ENCODE results near the gene DSN1. TPM values are rescaled to one million over a fixed set of nuclear protein-coding genes. Genes with fewer than 3 reads are reported as not detected.

Gene DSN1
- total RNA-seq, 1 experiment from 2014 or later: 7.8 TPM

- CTCF ChIA-PET: interaction anchor here (0.5 to 2.4 kb wide), 44 partner anchors 9 to 1916 kb away, joined by 3 to 19 read pairs (median 4); partner anchors contain the start of genes RAB5IF and SLC32A1
- peak overlapping the region; percentile 89 for H3K27ac Mint-ChIP-seq (ENCODE audit: low read depth, unreplicated experiment)
- H3K27me3 Mint-ChIP-seq (ENCODE audit: insufficient read depth, unreplicated experiment): no peaks in the 10 kb centered on the region
- no peak overlapping the region for H3K4me3 Mint-ChIP-seq (ENCODE audit: unreplicated experiment)
- TF ChIP-seq CTCF (IDR thresholded peaks at IDR 0.05; ENCODE audit: unreplicated experiment): peak; percentile 93
- peak; percentile 77 for DNase-seq (ENCODE audit: unreplicated experiment)
- H3K36me3 Mint-ChIP-seq (ENCODE audit: insufficient read depth, unreplicated experiment): peaks cover 70% of the 10 kb centered on the region
- intact Hi-C loops (cut with micrococcal nuclease): loop anchor here (1.0 kb wide), 1 partner anchor 54 kb away; no protein-coding TSS in a partner anchor
- BruUV-seq (replicated peaks): no TSS peak
- H3K9me3 Mint-ChIP-seq (ENCODE audit: unreplicated experiment): no peaks in the 10 kb centered on the region
- H3K4me1 Mint-ChIP-seq (ENCODE audit: insufficient read depth, unreplicated experiment): peaks cover 11% of the 10 kb centered on the region
- POLR2A ChIA-PET: interaction anchor here (0.7 to 1.4 kb wide), 9 partner anchors 26 to 202 kb away, joined by 3 to 11 read pairs (median 4); partner anchors contain the start of gene DSN1
Measured at GRCh38 chr20:36808317-36809257, 35.0 kb upstream of the DSN1 start.

- H3K27me3 Mint-ChIP-seq (ENCODE audit: insufficient read depth, unreplicated experiment): no peaks in the 10 kb centered on the region
- H3K9me3 Mint-ChIP-seq (ENCODE audit: unreplicated experiment): no peaks in the 10 kb centered on the region
- no TSS peak for BruUV-seq (replicated peaks)
- intact Hi-C loops (cut with micrococcal nuclease): no loop called here
- no peak for DNase-seq (ENCODE audit: unreplicated experiment)
- no peak overlapping the region for H3K27ac Mint-ChIP-seq (ENCODE audit: low read depth, unreplicated experiment)
- no peak overlapping the region for H3K4me3 Mint-ChIP-seq (ENCODE audit: unreplicated experiment)
- CTCF ChIA-PET: no interaction called here
- H3K4me1 Mint-ChIP-seq (ENCODE audit: insufficient read depth, unreplicated experiment): peaks cover 11% of the 10 kb centered on the region
- POLR2A ChIA-PET: no interaction called here
- no peak for TF ChIP-seq CTCF (IDR thresholded peaks at IDR 0.05; ENCODE audit: unreplicated experiment)
- peaks cover 82% of the 10 kb centered on the region for H3K36me3 Mint-ChIP-seq (ENCODE audit: insufficient read depth, unreplicated experiment)
Measured at GRCh38 chr20:36806049-36806448, 32.5 kb upstream of the DSN1 start.

- no peak for DNase-seq (ENCODE audit: unreplicated experiment)
- H3K27ac Mint-ChIP-seq (ENCODE audit: low read depth, unreplicated experiment): no peak overlapping the region
- intact Hi-C loops (cut with micrococcal nuclease): no loop called here
- no peaks in the 10 kb centered on the region for H3K9me3 Mint-ChIP-seq (ENCODE audit: unreplicated experiment)
- no TSS peak for BruUV-seq (replicated peaks)
- no peak overlapping the region for H3K4me3 Mint-ChIP-seq (ENCODE audit: unreplicated experiment)
- CTCF ChIA-PET: interaction anchor here (1.1 kb wide), 2 partner anchors 14 to 18 kb away, joined by 3 to 6 read pairs; no protein-coding TSS in a partner anchor
- no peak for TF ChIP-seq CTCF (IDR thresholded peaks at IDR 0.05; ENCODE audit: unreplicated experiment)
- no peaks in the 10 kb centered on the region for H3K27me3 Mint-ChIP-seq (ENCODE audit: insufficient read depth, unreplicated experiment)
- peaks cover 11% of the 10 kb centered on the region for H3K4me1 Mint-ChIP-seq (ENCODE audit: insufficient read depth, unreplicated experiment)
- peaks cover 85% of the 10 kb centered on the region for H3K36me3 Mint-ChIP-seq (ENCODE audit: insufficient read depth, unreplicated experiment)
- POLR2A ChIA-PET: no interaction called here
Measured at GRCh38 chr20:36805396-36805795, 31.8 kb upstream of the DSN1 start.

- Mint-ChIP-seq H3K9me3 (ENCODE audit: unreplicated experiment) (no peaks in the 10 kb centered on the region), H3K4me1 (ENCODE audit: insufficient read depth, unreplicated experiment) (peaks cover 11% of the 10 kb centered on the region), H3K36me3 (ENCODE audit: insufficient read depth, unreplicated experiment) (peaks cover 84% of the 10 kb centered on the region), H3K27me3 (ENCODE audit: insufficient read depth, unreplicated experiment) (no peaks in the 10 kb centered on the region), H3K27ac (ENCODE audit: low read depth, unreplicated experiment) (no peak overlapping the region), H3K4me3 (ENCODE audit: unreplicated experiment) (no peak overlapping the region)
- TF ChIP-seq CTCF (IDR thresholded peaks at IDR 0.05; ENCODE audit: unreplicated experiment): no peak
- no peak for DNase-seq (ENCODE audit: unreplicated experiment)
- ChIA-PET CTCF (interaction anchor here (0.7 to 1.1 kb wide), 3 partner anchors 8 to 413 kb away, joined by 3 to 6 read pairs (median 3); no protein-coding TSS in a partner anchor), POLR2A (no interaction called here)
- no TSS peak for BruUV-seq (replicated peaks)
- intact Hi-C loops (cut with micrococcal nuclease): no loop called here
Measured at GRCh38 chr20:36804425-36804824, 30.9 kb upstream of the DSN1 start.
